ENCODE data around the gene USP34.
"Not testable (repeated sequence)": the region's sequence is repeated elsewhere in the genome, so short reads cannot be mapped to it uniquely, and the experiment has no call there.

Gene USP34

GRCh38 chr2:61470965-61471904 lies at the start of gene USP34:
USP34 (minus strand) TSS chr2:61471087; CDS start chr2:61470692, 395 bp downstream.
- peak; percentile 90 for DNase-seq

- no peak for DNase-seq
Measured at GRCh38 chr2:61520261-61520660, 49.4 kb upstream of the USP34 start.

GRCh38 chr2:61512768-61513398 lies 42.0 kb upstream of the USP34 start:
- DNase-seq = no peak

- no peak for DNase-seq
Measured at GRCh38 chr2:61510674-61511671, 40.1 kb upstream of the USP34 start.

- no peak for DNase-seq
Measured at GRCh38 chr2:61504949-61505348, 34.1 kb upstream of the USP34 start.

GRCh38 chr2:61499060-61499459 lies 28.2 kb upstream of the USP34 start:
- no peak for DNase-seq

GRCh38 chr2:61493523-61493942 lies 22.6 kb upstream of the USP34 start:
- DNase-seq = no peak

- no peak for DNase-seq
Measured at GRCh38 chr2:61492476-61492875, 21.6 kb upstream of the USP34 start.

GRCh38 chr2:61485281-61485680 lies 14.4 kb upstream of the USP34 start:
- no peak for DNase-seq

GRCh38 chr2:61478086-61478485 lies 7.2 kb upstream of the USP34 start:
- no peak for DNase-seq

GRCh38 chr2:61476929-61477589 lies 6.2 kb upstream of the USP34 start:
- DNase-seq = not testable (repeated sequence)

GRCh38 chr2:61471905-61472805 lies 1.3 kb upstream of the USP34 start:
- peak; percentile 54 for DNase-seq

- peak; percentile 35 for DNase-seq
Measured at GRCh38 chr2:61470122-61470951, 550 bp downstream of the USP34 start.

GRCh38 chr2:61469424-61470121 lies 1.3 kb downstream of the USP34 start:
- no peak for DNase-seq

- not testable (repeated sequence) for DNase-seq
Measured at GRCh38 chr2:61468231-61468630, 2.7 kb downstream of the USP34 start.

GRCh38 chr2:61465045-61465444 lies 5.8 kb downstream of the USP34 start:
- DNase-seq = no peak

GRCh38 chr2:61463769-61464475 lies 7.0 kb downstream of the USP34 start:
- no peak for DNase-seq

GRCh38 chr2:61461404-61461803 lies 9.5 kb downstream of the USP34 start:
- no peak for DNase-seq

- no peak for DNase-seq
Measured at GRCh38 chr2:61460163-61460562, 10.7 kb downstream of the USP34 start.

Measured in NCI-H2171 treated with DMSO at 0.1 percent for 48 hours (cell line).